Endothelial cell of umbilical vein (primary cell): ENCODE data around the gene SPACA4.

Experiments used
- POLR2A ChIP-seq: IDR thresholded peaks from 2 replicates; pipeline ENCODE4 v1.6.1; 2012; ENCODE audit warnings: low read depth, mild to moderate bottlenecking, control low read depth, low read length
- POLR2AphosphoS5 ChIP-seq: IDR thresholded peaks from 2 replicates; pipeline ENCODE4 v1.6.1; 2012; ENCODE audit warnings: low read depth, mild to moderate bottlenecking, control low read depth, low read length, moderate library complexity; ENCODE audit not compliant: insufficient read depth
- TF ChIP-seq, protein P1 (sequence below), 2 donors: IDR thresholded peaks; 1 replicate in 1 of 2; 2 replicates in 1 of 2; pipeline ENCODE4 v1.5.1; 2011; ENCODE audit warnings: low read length in 2 of 2, mild to moderate bottlenecking in 2 of 2, moderate library complexity in 2 of 2, control low read depth in 1 of 2, inconsistent platforms in 1 of 2, low read depth in 1 of 2; ENCODE audit not compliant: insufficient read depth in 1 of 2; ENCODE audit errors: extremely low read depth in 1 of 2

- TF ChIP-seq, protein P1, sequence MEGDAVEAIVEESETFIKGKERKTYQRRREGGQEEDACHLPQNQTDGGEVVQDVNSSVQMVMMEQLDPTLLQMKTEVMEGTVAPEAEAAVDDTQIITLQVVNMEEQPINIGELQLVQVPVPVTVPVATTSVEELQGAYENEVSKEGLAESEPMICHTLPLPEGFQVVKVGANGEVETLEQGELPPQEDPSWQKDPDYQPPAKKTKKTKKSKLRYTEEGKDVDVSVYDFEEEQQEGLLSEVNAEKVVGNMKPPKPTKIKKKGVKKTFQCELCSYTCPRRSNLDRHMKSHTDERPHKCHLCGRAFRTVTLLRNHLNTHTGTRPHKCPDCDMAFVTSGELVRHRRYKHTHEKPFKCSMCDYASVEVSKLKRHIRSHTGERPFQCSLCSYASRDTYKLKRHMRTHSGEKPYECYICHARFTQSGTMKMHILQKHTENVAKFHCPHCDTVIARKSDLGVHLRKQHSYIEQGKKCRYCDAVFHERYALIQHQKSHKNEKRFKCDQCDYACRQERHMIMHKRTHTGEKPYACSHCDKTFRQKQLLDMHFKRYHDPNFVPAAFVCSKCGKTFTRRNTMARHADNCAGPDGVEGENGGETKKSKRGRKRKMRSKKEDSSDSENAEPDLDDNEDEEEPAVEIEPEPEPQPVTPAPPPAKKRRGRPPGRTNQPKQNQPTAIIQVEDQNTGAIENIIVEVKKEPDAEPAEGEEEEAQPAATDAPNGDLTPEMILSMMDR (IDR thresholded peaks at IDR 0.05; ENCODE audit: extremely low read depth in 1 of 2, insufficient read depth in 1 of 2, low read depth in 1 of 2, low read length in 2 of 2), result no peak
- no peak for TF ChIP-seq POLR2A
- TF ChIP-seq POLR2AphosphoS5, result no peak
These were observed 44.6 kb downstream of the SPACA4 start for GRCh38 chr19:48650974-48651682.
